GM12878 (cell line): ENCODE results near the gene EML1.
A peak's percentile ranks its signal among the peaks of the same experiment; 100 is the strongest.

Experiments
- CHD4 ChIP-seq: fragments of 200-600 bp; sonication (generic); IDR thresholded peaks from 2 replicates; pipeline ENCODE4 v1.6.1; 2016; ENCODE audit warnings: mild to moderate bottlenecking
- CTCF ChIP-seq, 3 experiments: IDR thresholded peaks in 2 of 3; conservative IDR thresholded peaks in 1 of 3; 2 replicates each; pipeline ENCODE4 v1.5.1; 2011; ENCODE audit warnings: low read depth in 3 of 3, low read length in 3 of 3, mild to moderate bottlenecking in 3 of 3, control low read depth in 2 of 3, moderate library complexity in 2 of 3, inconsistent platforms in 1 of 3, mixed read lengths in 1 of 3; ENCODE audit not compliant: control insufficient read depth in 2 of 3, insufficient read depth in 1 of 3; ENCODE audit errors: extremely low read depth in 1 of 3
- EGR1 ChIP-seq, 2 experiments: IDR thresholded peaks; 1 replicate in 1 of 2; 2 replicates in 1 of 2; pipeline ENCODE4 v1.6.1; 2011 to 2012; ENCODE audit warnings: low read depth in 2 of 2, low read length in 2 of 2, borderline replicate concordance in 1 of 2, mild to moderate bottlenecking in 1 of 2, moderate library complexity in 1 of 2
- ELK1 ChIP-seq: IDR thresholded peaks from 2 replicates; pipeline ENCODE4 v1.6.1; 2012; ENCODE audit warnings: low read depth, low read length, improper control_type of control experiment
- EP300 ChIP-seq, 2 experiments: fragments of 150-350 bp in 1 of 2; IDR thresholded peaks; 2 replicates each; pipeline ENCODE4 v1.6.1; 2011 to 2012; ENCODE audit warnings: low read depth in 2 of 2, low read length in 2 of 2, borderline replicate concordance in 1 of 2, improper control_type of control experiment in 1 of 2, inconsistent platforms in 1 of 2; ENCODE audit not compliant: control insufficient read depth in 1 of 2
- JUNB ChIP-seq: IDR thresholded peaks from 2 replicates; pipeline ENCODE4 v1.6.1; 2016; ENCODE audit warnings: antibody characterized with exemption, mild to moderate bottlenecking
- MAX ChIP-seq: IDR thresholded peaks from 2 replicates; pipeline ENCODE4 v1.6.1; 2012; ENCODE audit warnings: low read depth, low read length, improper control_type of control experiment
- NFIC ChIP-seq: IDR thresholded peaks from 2 replicates; pipeline ENCODE4 v1.6.1; 2012; ENCODE audit warnings: low read depth, mild to moderate bottlenecking, inconsistent platforms, low read length, moderate library complexity
- POLR2A ChIP-seq: IDR thresholded peaks from 2 replicates; pipeline ENCODE4 v1.6.1; 2011; ENCODE audit warnings: low read depth, mild to moderate bottlenecking, low read length
- POLR2AphosphoS2 ChIP-seq: IDR thresholded peaks from 2 replicates; pipeline ENCODE4 v1.6.1; 2011; ENCODE audit warnings: low read depth, mild to moderate bottlenecking, low read length, improper control_type of control experiment, moderate library complexity
- RAD21 ChIP-seq: IDR thresholded peaks from 2 replicates; pipeline ENCODE4 v1.6.1; 2011; ENCODE audit warnings: mild to moderate bottlenecking, low read depth, low read length, moderate library complexity; ENCODE audit not compliant: insufficient read depth
- RELA ChIP-seq: fragments of 450-650 bp; IDR thresholded peaks from 2 replicates; pipeline ENCODE4 v1.8.0; 2014; ENCODE audit warnings: borderline replicate concordance; ENCODE audit not compliant: partially characterized antibody
- ZBTB33 ChIP-seq: fragments of 450-650 bp; IDR thresholded peaks from 2 replicates; pipeline ENCODE4 v1.6.1; 2017; ENCODE audit warnings: mild to moderate bottlenecking
- ZNF207 ChIP-seq: fragments of 450-650 bp; IDR thresholded peaks from 2 replicates; pipeline ENCODE4 v1.6.1; 2014; ENCODE audit warnings: antibody characterized with exemption, mild to moderate bottlenecking, borderline replicate concordance

- TF ChIP-seq CTCF (IDR thresholded peaks at IDR 0.05 in 2 of 3, conservative IDR thresholded peaks at IDR 0.05 in 1 of 3; ENCODE audit: control insufficient read depth in 2 of 3, extremely low read depth in 1 of 3, insufficient read depth in 1 of 3, low read depth in 3 of 3, low read length in 3 of 3): peak in 1 of 3 experiments; percentile 29; a peak in 1 of 6 replicates
- no peak for TF ChIP-seq ZBTB33
- TF ChIP-seq POLR2AphosphoS2: no peak
- TF ChIP-seq EP300 (IDR thresholded peaks at IDR 0.05; ENCODE audit: borderline replicate concordance in 1 of 2, control insufficient read depth in 1 of 2, low read depth in 2 of 2, low read length in 2 of 2): peak; percentile 53 to 56; a peak in 2 of 4 replicates
- TF ChIP-seq RAD21: no peak
- TF ChIP-seq POLR2A: no peak
- no peak for TF ChIP-seq CHD4
- no peak for TF ChIP-seq MAX
- TF ChIP-seq ZNF207: no peak
- TF ChIP-seq JUNB: peak; percentile 75
- no peak for TF ChIP-seq EGR1 (IDR thresholded peaks at IDR 0.05; ENCODE audit: borderline replicate concordance in 1 of 2, low read depth in 2 of 2, low read length in 2 of 2)
- peak; percentile 44; the same call in 1 of the 2 replicates for TF ChIP-seq NFIC
- TF ChIP-seq ELK1: no peak
- no peak for TF ChIP-seq RELA
Observed at GRCh38 chr14:99936738-99937474, 143.7 kb downstream of the EML1 start.
